Measurements from ENCODE around the gene CHCHD6.

GRCh38 chr3:126718561-126719445 lies 14.8 kb downstream of the CHCHD6 start:
- TF ChIP-seq POLR2A (IDR thresholded peaks at IDR 0.05; ENCODE audit: low read depth, low read length): no peak
- TF ChIP-seq, protein P1, sequence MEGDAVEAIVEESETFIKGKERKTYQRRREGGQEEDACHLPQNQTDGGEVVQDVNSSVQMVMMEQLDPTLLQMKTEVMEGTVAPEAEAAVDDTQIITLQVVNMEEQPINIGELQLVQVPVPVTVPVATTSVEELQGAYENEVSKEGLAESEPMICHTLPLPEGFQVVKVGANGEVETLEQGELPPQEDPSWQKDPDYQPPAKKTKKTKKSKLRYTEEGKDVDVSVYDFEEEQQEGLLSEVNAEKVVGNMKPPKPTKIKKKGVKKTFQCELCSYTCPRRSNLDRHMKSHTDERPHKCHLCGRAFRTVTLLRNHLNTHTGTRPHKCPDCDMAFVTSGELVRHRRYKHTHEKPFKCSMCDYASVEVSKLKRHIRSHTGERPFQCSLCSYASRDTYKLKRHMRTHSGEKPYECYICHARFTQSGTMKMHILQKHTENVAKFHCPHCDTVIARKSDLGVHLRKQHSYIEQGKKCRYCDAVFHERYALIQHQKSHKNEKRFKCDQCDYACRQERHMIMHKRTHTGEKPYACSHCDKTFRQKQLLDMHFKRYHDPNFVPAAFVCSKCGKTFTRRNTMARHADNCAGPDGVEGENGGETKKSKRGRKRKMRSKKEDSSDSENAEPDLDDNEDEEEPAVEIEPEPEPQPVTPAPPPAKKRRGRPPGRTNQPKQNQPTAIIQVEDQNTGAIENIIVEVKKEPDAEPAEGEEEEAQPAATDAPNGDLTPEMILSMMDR (IDR thresholded peaks at IDR 0.05; ENCODE audit: extremely low read depth in 1 of 2, insufficient read depth in 1 of 2, low read depth in 1 of 2, low read length in 2 of 2): no peak
- TF ChIP-seq EZH2 (IDR thresholded peaks at IDR 0.05; ENCODE audit: borderline replicate concordance, low read depth, low read length, severe bottlenecking): no peak

All from endothelial cell of umbilical vein (primary cell).